Kidney capillary endothelial cell (primary cell): Measurements from ENCODE around the gene ARAP2.

Experiments
- DNase-seq: peaks from one replicate; pipeline ENCODE4 v3.0.0-alpha.2; 2018; ENCODE audit warnings: low spot score

ARAP2 gene

GRCh38 chr4:36244257-36245082, at the start of gene ARAP2:
ARAP2 (minus strand) TSS chr4:36244514; CDS start chr4:36229486, 15,028 bp downstream.
- DNase-seq = peak; percentile 36

GRCh38 chr4:36292556-36293188, 48.4 kb upstream of the ARAP2 start:
- DNase-seq = no peak

GRCh38 chr4:36290641-36291040, 46.3 kb upstream of the ARAP2 start:
- no peak for DNase-seq

- DNase-seq = peak; percentile 2
These were observed 44.6 kb upstream of the ARAP2 start for GRCh38 chr4:36288731-36289426.

- no peak for DNase-seq
These were observed 42.2 kb upstream of the ARAP2 start for GRCh38 chr4:36286481-36286871.

- no peak for DNase-seq
These were observed 41.6 kb upstream of the ARAP2 start for GRCh38 chr4:36285784-36286480.

GRCh38 chr4:36283912-36284465, 39.7 kb upstream of the ARAP2 start:
- no peak for DNase-seq

- no peak for DNase-seq
These were observed 38.3 kb upstream of the ARAP2 start for GRCh38 chr4:36282503-36283030.

GRCh38 chr4:36281384-36282106, 37.2 kb upstream of the ARAP2 start, which contains the start of gene DTHD1:
DTHD1 (plus strand) TSS chr4:36281616; CDS start chr4:36281759, 143 bp downstream.
- no peak for DNase-seq

GRCh38 chr4:36280555-36280954, 36.2 kb upstream of the ARAP2 start:
- DNase-seq = no peak

GRCh38 chr4:36278789-36279188, 34.5 kb upstream of the ARAP2 start:
- no peak for DNase-seq

- DNase-seq = no peak
These were observed 33.2 kb upstream of the ARAP2 start for GRCh38 chr4:36277533-36277932.

GRCh38 chr4:36274158-36274557, 29.8 kb upstream of the ARAP2 start:
- no peak for DNase-seq

GRCh38 chr4:36273276-36273675, 29.0 kb upstream of the ARAP2 start:
- no peak for DNase-seq

GRCh38 chr4:36269533-36270173, 25.3 kb upstream of the ARAP2 start:
- DNase-seq = no peak

GRCh38 chr4:36269101-36269500, 24.8 kb upstream of the ARAP2 start:
- no peak for DNase-seq

- no peak for DNase-seq
These were observed 23.4 kb upstream of the ARAP2 start for GRCh38 chr4:36267486-36268268.

GRCh38 chr4:36264207-36264826, 20.0 kb upstream of the ARAP2 start:
- no peak for DNase-seq

- DNase-seq = no peak
These were observed 16.4 kb upstream of the ARAP2 start for GRCh38 chr4:36260731-36261130.
